Thyroid gland (tissue), 4 donors: ENCODE data around the gene CBLN1.
"Not testable (repeated sequence)": the region's sequence is repeated elsewhere in the genome, so short reads cannot be mapped to it uniquely, and the experiment has no call there.

Source experiments
- CTCF ChIP-seq, 6 experiments: fragments of 200-600 bp in 3 of 6; fragments of 450-650 bp in 3 of 6; sonication (generic) in 3 of 6; IDR thresholded peaks; one replicate each; pipeline ENCODE4 v1.5.1; 2016 to 2019; ENCODE audit warnings: antibody characterized with exemption in 6 of 6, mild to moderate bottlenecking in 2 of 6, inconsistent platforms in 1 of 6, moderate library complexity in 1 of 6
- POLR2A ChIP-seq, 2 donors: fragments of 450-650 bp; IDR thresholded peaks; one replicate each; pipeline ENCODE4 v1.6.1; 2017; ENCODE audit warnings: antibody characterized with exemption in 2 of 2, mild to moderate bottlenecking in 2 of 2, moderate library complexity in 1 of 2

DNA sequence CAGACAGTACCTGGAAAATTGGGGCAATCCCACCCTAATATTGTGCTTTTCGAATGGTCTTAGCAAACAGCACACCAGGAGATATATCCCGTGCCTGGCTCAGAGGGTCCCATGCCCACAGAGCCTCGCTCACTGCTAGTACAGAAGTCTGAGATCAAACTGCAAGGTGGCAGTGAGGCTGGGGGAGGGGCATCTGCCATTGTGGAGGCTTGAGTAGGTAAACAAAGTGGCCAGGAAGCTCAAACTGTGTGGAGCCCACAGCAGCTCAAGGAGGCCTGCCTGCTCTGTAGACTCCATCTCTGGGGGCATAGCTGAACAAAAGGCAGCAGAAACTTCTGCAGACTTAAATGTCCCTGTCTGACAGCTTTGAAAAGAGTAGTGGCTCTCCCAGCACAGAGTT, 53.3 kb downstream of the CBLN1 start:
- not testable (repeated sequence) for TF ChIP-seq POLR2A, CTCF (IDR thresholded peaks at IDR 0.05)
